GM13976 (cell line): ENCODE results near the gene TRPM8.

Experiments used
- DNase-seq: peaks from one replicate; pipeline ENCODE4 v3.0.0; 2012; ENCODE audit warnings: low spot score
- CTCF ChIP-seq: IDR thresholded peaks from 2 replicates; pipeline ENCODE4 v1.5.1; 2012; ENCODE audit warnings: borderline replicate concordance, mild to moderate bottlenecking; ENCODE audit not compliant: insufficient read depth; ENCODE audit errors: extremely low read depth, missing control alignments, control extremely low read depth
- in situ Hi-C: fragments of 300-500 bp; cut with MboI; formaldehyde crosslinking; loops from one replicate; pipeline ENCODE4 v1.12.0; 2022; ENCODE audit warnings: low sequenced_read_pairs, mixed read lengths, inconsistent platforms; ENCODE audit not compliant: unreplicated experiment

TRPM8 gene

DNA sequence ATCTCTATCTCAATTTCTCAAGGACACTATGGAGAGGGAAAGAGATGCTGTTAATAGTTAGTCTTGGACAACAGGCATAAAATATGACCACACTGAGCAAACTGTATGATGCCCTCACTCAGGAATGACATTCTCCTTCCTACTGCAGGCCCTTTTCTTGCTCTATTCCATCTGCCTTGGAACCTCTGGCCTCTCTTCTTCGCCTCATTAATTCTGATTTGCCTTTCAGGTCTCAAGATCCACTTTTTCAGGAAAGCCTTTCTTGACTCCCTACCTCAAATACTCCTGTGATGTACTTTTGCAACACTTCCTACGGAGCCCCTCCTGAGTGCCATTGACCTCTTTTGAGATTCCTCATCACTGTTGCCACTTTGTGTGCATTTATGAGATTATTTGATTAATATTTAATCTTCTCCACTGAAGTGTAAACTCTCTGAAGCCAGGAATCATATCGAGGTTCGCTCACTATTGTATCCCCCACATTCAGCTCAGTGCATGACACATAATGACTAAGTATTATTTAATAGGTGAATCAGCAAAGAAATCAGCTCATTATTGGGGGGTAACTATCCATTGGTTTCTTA lies 112.1 kb downstream of the TRPM8 start:
- no peak for TF ChIP-seq CTCF
- DNase-seq: no peak

DNA sequence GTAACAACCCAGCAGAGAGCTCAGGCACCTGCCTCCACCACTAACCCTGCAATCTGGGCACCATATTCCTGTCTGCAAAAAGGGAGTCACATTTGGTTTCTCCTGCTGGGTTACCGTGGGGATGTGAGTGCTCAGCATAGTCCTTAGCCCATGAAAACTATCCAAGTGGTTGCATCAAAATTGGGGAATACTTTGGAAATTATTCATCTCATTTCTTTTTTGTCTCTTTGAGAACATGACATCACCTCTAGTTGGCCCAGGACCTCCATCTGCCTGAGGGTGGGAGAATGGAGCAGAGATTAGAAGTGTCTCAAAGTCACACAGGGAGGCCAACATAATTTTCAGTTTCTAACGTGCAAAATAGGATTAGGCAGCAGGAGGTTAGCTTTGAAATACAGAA lies 114.0 kb downstream of the TRPM8 start:
- no peak for DNase-seq
- in situ Hi-C loops: no loop called here
- TF ChIP-seq CTCF: no peak

More for the DNA sequence above, 112.1 kb downstream of the TRPM8 start:
- in situ Hi-C loops: no loop called here

GRCh38 chr2:234032279-234032856 lies 115.2 kb downstream of the TRPM8 start:
- DNase-seq: no peak
- TF ChIP-seq CTCF: no peak
- in situ Hi-C loops: no loop called here

- in situ Hi-C loops: no loop called here
- no peak for TF ChIP-seq CTCF
- no peak for DNase-seq
Observed at GRCh38 chr2:234033174-234033573, 116.0 kb downstream of the TRPM8 start.

- no peak for TF ChIP-seq CTCF
- no peak for DNase-seq
- in situ Hi-C loops: no loop called here
Observed at GRCh38 chr2:234033885-234034284, 116.7 kb downstream of the TRPM8 start.

DNA sequence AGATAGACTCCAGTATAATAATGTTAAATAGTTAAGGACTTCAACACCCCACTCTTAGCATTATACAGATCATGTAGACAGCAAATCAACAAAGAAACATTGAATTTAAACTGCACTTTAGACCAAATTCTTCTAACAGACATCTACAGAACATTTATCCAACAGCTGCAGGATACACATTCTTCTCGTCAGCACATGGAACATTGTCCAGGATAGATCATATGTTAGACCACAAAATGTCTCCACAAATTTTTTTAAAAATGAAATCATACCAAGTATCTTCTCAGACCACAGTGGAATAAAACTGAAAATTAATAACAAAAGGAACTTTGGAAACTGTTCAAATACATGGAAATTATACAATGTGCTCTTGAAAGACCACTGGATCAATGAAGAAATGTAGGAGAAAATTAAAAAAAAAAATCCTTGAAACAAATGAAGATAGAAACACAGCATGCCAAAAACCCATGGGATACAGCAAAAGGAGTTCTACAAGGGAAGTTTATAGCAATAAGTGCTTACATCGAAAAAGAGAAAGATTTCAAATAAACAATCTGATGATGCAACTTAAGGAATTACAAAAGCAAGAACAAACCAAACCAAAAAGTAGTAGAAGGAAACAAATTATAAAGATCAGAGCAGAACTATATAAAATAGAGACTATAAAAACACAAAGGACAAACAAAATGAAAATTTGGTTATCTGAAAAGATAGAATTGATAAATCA lies 121.1 kb downstream of the TRPM8 start:
- no peak for TF ChIP-seq CTCF
- in situ Hi-C loops: no loop called here
- DNase-seq: no peak
